ENCODE results near the gene ZCWPW1. TPM values are rescaled to one million over a fixed set of nuclear protein-coding genes. Genes with fewer than 3 reads are reported as not detected.

Gene ZCWPW1
- total and polyA plus RNA-seq, 2 experiments from 2014 or later = 7.9 to 13.0 TPM

- Histone ChIP-seq H3K9me3 (ENCODE audit: low read depth) (no peaks in the 10 kb centered on the region), H3K4me3 (no peak overlapping the region), H3K27ac (no peak overlapping the region), H3K4me1 (ENCODE audit: low read depth) (peaks cover 6% of the 10 kb centered on the region), H3K36me3 (peaks cover 4% of the 10 kb centered on the region), H3K27me3 (no peaks in the 10 kb centered on the region)
- no peak for TF ChIP-seq CTCF (IDR thresholded peaks at IDR 0.05; ENCODE audit: low read depth, low read length)
- no peak for DNase-seq (ENCODE audit: low read depth in 1 of 2, low spot score in 1 of 2)
These were observed 38.4 kb upstream of the ZCWPW1 start for GRCh38 chr7:100466653-100467605.

GRCh38 chr7:100465702-100466311, 37.3 kb upstream of the ZCWPW1 start:
- H3K4me1 ChIP-seq (ENCODE audit: low read depth) = peaks cover 6% of the 10 kb centered on the region

GRCh38 chr7:100465299-100465698, 36.8 kb upstream of the ZCWPW1 start:
- Histone ChIP-seq H3K9me3 (ENCODE audit: low read depth) (no peaks in the 10 kb centered on the region), H3K27me3 (no peaks in the 10 kb centered on the region), H3K27ac (no peak overlapping the region), H3K4me1 (ENCODE audit: low read depth) (peaks cover 6% of the 10 kb centered on the region), H3K36me3 (peaks cover 4% of the 10 kb centered on the region), H3K4me3 (no peak overlapping the region)
- DNase-seq (ENCODE audit: low read depth in 1 of 2, low spot score in 1 of 2) = no peak
- TF ChIP-seq CTCF (IDR thresholded peaks at IDR 0.05; ENCODE audit: low read depth, low read length) = no peak

More at GRCh38 chr7:100465702-100466311, 37.3 kb upstream of the ZCWPW1 start:
- Histone ChIP-seq H3K27ac (no peak overlapping the region), H3K9me3 (ENCODE audit: low read depth) (no peaks in the 10 kb centered on the region), H3K4me3 (no peak overlapping the region), H3K27me3 (no peaks in the 10 kb centered on the region), H3K36me3 (peaks cover 4% of the 10 kb centered on the region)
- peak; percentile 69 to 84 for DNase-seq (ENCODE audit: low read depth in 1 of 2, low spot score in 1 of 2)
- peak; percentile 75 for TF ChIP-seq CTCF (IDR thresholded peaks at IDR 0.05; ENCODE audit: low read depth, low read length)

- no peak for TF ChIP-seq CTCF (IDR thresholded peaks at IDR 0.05; ENCODE audit: low read depth, low read length)
- no peak for DNase-seq (ENCODE audit: low read depth in 1 of 2, low spot score in 1 of 2)
- peaks cover 4% of the 10 kb centered on the region for H3K36me3 ChIP-seq
- H3K27me3 ChIP-seq = no peaks in the 10 kb centered on the region
- H3K9me3 ChIP-seq (ENCODE audit: low read depth) = no peaks in the 10 kb centered on the region
- no peak overlapping the region for H3K4me3 ChIP-seq
- H3K27ac ChIP-seq = no peak overlapping the region
- peaks cover 5% of the 10 kb centered on the region for H3K4me1 ChIP-seq (ENCODE audit: low read depth)
These were observed 36.3 kb upstream of the ZCWPW1 start for GRCh38 chr7:100464791-100465190.

GRCh38 chr7:100464210-100464660, 35.7 kb upstream of the ZCWPW1 start, which contains the start of gene SPACDR:
Gene SPACDR, minus strand, starts transcription at chr7:100464260. Its CDS starts 235 bp downstream, at chr7:100464025.
- no peak for TF ChIP-seq CTCF (IDR thresholded peaks at IDR 0.05; ENCODE audit: low read depth, low read length)
- no peaks in the 10 kb centered on the region for H3K9me3 ChIP-seq (ENCODE audit: low read depth)
- no peaks in the 10 kb centered on the region for H3K4me1 ChIP-seq (ENCODE audit: low read depth)
- H3K36me3 ChIP-seq = peaks cover 4% of the 10 kb centered on the region
- H3K27me3 ChIP-seq = no peaks in the 10 kb centered on the region
- H3K27ac ChIP-seq = no peak within 1 kb of the TSS
- H3K4me3 ChIP-seq = no peak within 1 kb of the TSS
- DNase-seq (ENCODE audit: low read depth in 1 of 2, low spot score in 1 of 2) = no peak
